ENCODE data around the gene LIMA1.

Gene LIMA1

DNA sequence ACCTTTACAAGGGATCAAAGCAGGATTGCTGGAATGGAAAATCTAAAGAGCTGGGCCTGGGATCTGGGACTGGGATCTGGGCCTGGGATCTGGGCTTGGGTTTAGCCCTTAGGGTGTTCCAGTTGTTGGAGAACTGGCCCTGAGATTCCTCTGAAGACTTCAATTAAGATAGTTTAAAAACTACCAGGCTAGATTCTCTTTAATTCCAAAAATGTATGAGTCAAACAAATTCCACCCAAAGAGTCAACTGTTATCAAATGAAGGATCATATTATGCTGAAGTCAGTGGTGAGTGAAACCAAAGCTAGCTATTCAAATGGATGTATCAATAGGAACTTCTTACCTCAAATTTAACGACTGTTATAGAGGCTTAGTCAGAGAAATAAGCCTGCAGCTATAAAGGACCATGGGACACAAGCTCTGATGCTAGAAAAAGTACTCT lies 40.5 kb downstream of the LIMA1 start:
- Histone ChIP-seq H3F3A (ENCODE audit: control insufficient read depth, insufficient read depth) (no peaks in the 10 kb centered on the region), H4K20me1 (ENCODE audit: control insufficient read depth, insufficient read depth, low read depth, low read length) (no peaks in the 10 kb centered on the region), H3K4me1 (ENCODE audit: control insufficient read depth, low read length) (no peaks in the 10 kb centered on the region), H3K9me3 (ENCODE audit: control insufficient read depth, insufficient read depth, low read length) (no peaks in the 10 kb centered on the region), H3K27ac (ENCODE audit: low read depth, low read length) (no peak overlapping the region), H3K36me3 (ENCODE audit: control insufficient read depth, low read length) (no peaks in the 10 kb centered on the region), H3K4me3 (ENCODE audit: low read length) (no peak overlapping the region), H3K79me2 (ENCODE audit: control insufficient read depth, low read length) (no peaks in the 10 kb centered on the region), H3K9me2 (replicated peaks; ENCODE audit: control insufficient read depth, low read length) (no peaks in the 10 kb centered on the region), H3K4me2 (ENCODE audit: low read length) (no peak overlapping the region), H3K27me3 (ENCODE audit: control insufficient read depth, low read length) (peaks cover 4% of the 10 kb centered on the region; the same call in 1 of the 2 replicates)
- TF ChIP-seq, protein P1, sequence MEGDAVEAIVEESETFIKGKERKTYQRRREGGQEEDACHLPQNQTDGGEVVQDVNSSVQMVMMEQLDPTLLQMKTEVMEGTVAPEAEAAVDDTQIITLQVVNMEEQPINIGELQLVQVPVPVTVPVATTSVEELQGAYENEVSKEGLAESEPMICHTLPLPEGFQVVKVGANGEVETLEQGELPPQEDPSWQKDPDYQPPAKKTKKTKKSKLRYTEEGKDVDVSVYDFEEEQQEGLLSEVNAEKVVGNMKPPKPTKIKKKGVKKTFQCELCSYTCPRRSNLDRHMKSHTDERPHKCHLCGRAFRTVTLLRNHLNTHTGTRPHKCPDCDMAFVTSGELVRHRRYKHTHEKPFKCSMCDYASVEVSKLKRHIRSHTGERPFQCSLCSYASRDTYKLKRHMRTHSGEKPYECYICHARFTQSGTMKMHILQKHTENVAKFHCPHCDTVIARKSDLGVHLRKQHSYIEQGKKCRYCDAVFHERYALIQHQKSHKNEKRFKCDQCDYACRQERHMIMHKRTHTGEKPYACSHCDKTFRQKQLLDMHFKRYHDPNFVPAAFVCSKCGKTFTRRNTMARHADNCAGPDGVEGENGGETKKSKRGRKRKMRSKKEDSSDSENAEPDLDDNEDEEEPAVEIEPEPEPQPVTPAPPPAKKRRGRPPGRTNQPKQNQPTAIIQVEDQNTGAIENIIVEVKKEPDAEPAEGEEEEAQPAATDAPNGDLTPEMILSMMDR (IDR thresholded peaks at IDR 0.05; ENCODE audit: low read depth, low read length, poor library complexity, severe bottlenecking): no peak

- Histone ChIP-seq H3K9me3 (ENCODE audit: control insufficient read depth, insufficient read depth, low read length) (no peaks in the 10 kb centered on the region), H4K20me1 (ENCODE audit: control insufficient read depth, insufficient read depth, low read depth, low read length) (no peaks in the 10 kb centered on the region), H3K27ac (ENCODE audit: low read depth, low read length) (no peak overlapping the region), H3K27me3 (ENCODE audit: control insufficient read depth, low read length) (no peaks in the 10 kb centered on the region), H3K4me1 (ENCODE audit: control insufficient read depth, low read length) (no peaks in the 10 kb centered on the region), H3K9me2 (replicated peaks; ENCODE audit: control insufficient read depth, low read length) (no peaks in the 10 kb centered on the region), H3F3A (ENCODE audit: control insufficient read depth, insufficient read depth) (no peaks in the 10 kb centered on the region), H3K4me2 (ENCODE audit: low read length) (no peak overlapping the region), H3K36me3 (ENCODE audit: control insufficient read depth, low read length) (no peaks in the 10 kb centered on the region), H3K79me2 (ENCODE audit: control insufficient read depth, low read length) (no peaks in the 10 kb centered on the region), H3K4me3 (ENCODE audit: low read length) (no peak overlapping the region)
- TF ChIP-seq, protein P1 (IDR thresholded peaks at IDR 0.05; ENCODE audit: low read depth, low read length, poor library complexity, severe bottlenecking): no peak
- TF ChIP-seq EZH2phosphoT487 (IDR thresholded peaks at IDR 0.05; ENCODE audit: borderline replicate concordance, low read length): no peak
These were observed 42.1 kb downstream of the LIMA1 start for GRCh38 chr12:50241178-50241577.

GRCh38 chr12:50240792-50241114 lies 42.6 kb downstream of the LIMA1 start:
- Histone ChIP-seq H4K20me1 (ENCODE audit: control insufficient read depth, insufficient read depth, low read depth, low read length) (no peaks in the 10 kb centered on the region), H3K9me3 (ENCODE audit: control insufficient read depth, insufficient read depth, low read length) (no peaks in the 10 kb centered on the region), H3K27me3 (ENCODE audit: control insufficient read depth, low read length) (no peaks in the 10 kb centered on the region), H3K36me3 (ENCODE audit: control insufficient read depth, low read length) (no peaks in the 10 kb centered on the region), H3F3A (ENCODE audit: control insufficient read depth, insufficient read depth) (no peaks in the 10 kb centered on the region), H3K4me3 (ENCODE audit: low read length) (no peak overlapping the region), H3K27ac (ENCODE audit: low read depth, low read length) (no peak overlapping the region), H3K4me2 (ENCODE audit: low read length) (no peak overlapping the region), H3K4me1 (ENCODE audit: control insufficient read depth, low read length) (no peaks in the 10 kb centered on the region), H3K79me2 (ENCODE audit: control insufficient read depth, low read length) (no peaks in the 10 kb centered on the region), H3K9me2 (replicated peaks; ENCODE audit: control insufficient read depth, low read length) (no peaks in the 10 kb centered on the region)
- no peak for TF ChIP-seq EZH2phosphoT487 (IDR thresholded peaks at IDR 0.05; ENCODE audit: borderline replicate concordance, low read length)
- TF ChIP-seq, protein P1 (IDR thresholded peaks at IDR 0.05; ENCODE audit: low read depth, low read length, poor library complexity, severe bottlenecking): no peak
